Osteoblast (primary cell): ENCODE measurements around the gene DNAH8. TPM values are rescaled to one million over a fixed set of nuclear protein-coding genes. Genes with fewer than 3 reads are reported as not detected.

Experiments used
- DNase-seq: peaks from one replicate; pipeline ENCODE4 v3.0.0; 2011; ENCODE audit warnings: low spot score, mixed read lengths; ENCODE audit not compliant: insufficient read length; ENCODE audit errors: missing footprints
- H2AFZ ChIP-seq: 2 replicates; pipeline ENCODE4 v1.6.0; 2011; ENCODE audit warnings: mild to moderate bottlenecking, low read length
- H3K27ac ChIP-seq: 2 replicates; pipeline ENCODE4 v1.5.1; 2011; ENCODE audit warnings: mild to moderate bottlenecking, low read depth, low read length, moderate library complexity
- H3K27me3 ChIP-seq: 2 replicates; pipeline ENCODE4 v1.6.0; 2012; ENCODE audit warnings: mild to moderate bottlenecking, control low read depth, inconsistent platforms, low read length, moderate library complexity; ENCODE audit not compliant: insufficient read depth
- H3K36me3 ChIP-seq: 2 replicates; pipeline ENCODE4 v1.5.1; 2011; ENCODE audit warnings: mild to moderate bottlenecking, low read length, control low read depth, moderate library complexity; ENCODE audit not compliant: insufficient read depth
- H3K4me1 ChIP-seq: 2 replicates; pipeline ENCODE4 v1.5.1; 2011; ENCODE audit warnings: mild to moderate bottlenecking, low read length, control low read depth, moderate library complexity; ENCODE audit not compliant: insufficient read depth
- H3K4me2 ChIP-seq: 2 replicates; pipeline ENCODE4 v1.6.0; 2011; ENCODE audit warnings: mild to moderate bottlenecking, low read length; ENCODE audit not compliant: insufficient read depth
- H3K4me3 ChIP-seq: fragments of 200-600 bp; sonication (generic); 3 replicates; pipeline ENCODE4 v1.5.1; 2012; ENCODE audit warnings: mild to moderate bottlenecking, low read length, inconsistent platforms; ENCODE audit not compliant: insufficient read depth
- H3K79me2 ChIP-seq: 2 replicates; pipeline ENCODE4 v1.6.0; 2012; ENCODE audit warnings: mild to moderate bottlenecking, low read length, control low read depth, inconsistent platforms; ENCODE audit not compliant: insufficient read depth
- H3K9me3 ChIP-seq: 2 replicates; pipeline ENCODE4 v1.5.1; 2011; ENCODE audit warnings: low read depth, low read length, control low read depth
- H4K20me1 ChIP-seq: 2 replicates; pipeline ENCODE4 v1.6.0; 2012; ENCODE audit warnings: mild to moderate bottlenecking, low read length, control low read depth; ENCODE audit not compliant: insufficient read depth
- total RNA-seq: library from RNA; depleted of rRNA; stranded (reverse); fragments of >200 nt; gene quantifications from 2 replicates; pipeline ENCODE4 v1.2.3, GENCODE V29; 2012
- TF ChIP-seq, protein P1 (sequence below): IDR thresholded peaks from 2 replicates; pipeline ENCODE4 v1.5.1; 2011; ENCODE audit warnings: mild to moderate bottlenecking, low read depth, low read length, moderate library complexity; ENCODE audit errors: extremely low read depth

DNAH8 gene
- total RNA-seq, 1 donor = 0.36 TPM

DNA sequence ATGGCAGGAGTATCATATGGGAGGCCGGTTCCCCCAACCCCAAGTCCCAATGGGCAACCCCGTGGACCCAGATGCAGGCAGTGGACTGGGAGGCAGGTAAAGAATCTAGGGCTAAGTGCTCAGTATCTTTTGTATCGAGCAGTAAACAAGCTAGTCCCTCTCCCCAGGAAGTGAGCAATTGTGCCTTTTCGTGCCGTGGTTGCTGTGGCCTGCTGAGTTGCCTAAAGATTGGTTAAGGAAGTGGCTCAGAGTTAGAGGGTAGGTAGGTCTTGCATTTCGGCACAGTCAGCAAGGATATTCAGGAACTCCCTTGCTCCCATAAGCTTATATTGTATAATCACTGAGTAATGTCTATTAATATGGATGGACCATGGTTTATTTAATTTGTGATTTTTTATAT is 1.3 kb upstream of the DNAH8 start:
- DNase-seq = no peak
- H2AFZ ChIP-seq = no peak overlapping the region
- no peak overlapping the region for H3K4me2 ChIP-seq
- peaks cover 37% of the 10 kb centered on the region for H3K27me3 ChIP-seq
- H3K27ac ChIP-seq = no peak overlapping the region
- H3K36me3 ChIP-seq = no peaks in the 10 kb centered on the region
- no peaks in the 10 kb centered on the region for H4K20me1 ChIP-seq
- peaks cover 3% of the 10 kb centered on the region for H3K4me1 ChIP-seq
- TF ChIP-seq, protein P1, sequence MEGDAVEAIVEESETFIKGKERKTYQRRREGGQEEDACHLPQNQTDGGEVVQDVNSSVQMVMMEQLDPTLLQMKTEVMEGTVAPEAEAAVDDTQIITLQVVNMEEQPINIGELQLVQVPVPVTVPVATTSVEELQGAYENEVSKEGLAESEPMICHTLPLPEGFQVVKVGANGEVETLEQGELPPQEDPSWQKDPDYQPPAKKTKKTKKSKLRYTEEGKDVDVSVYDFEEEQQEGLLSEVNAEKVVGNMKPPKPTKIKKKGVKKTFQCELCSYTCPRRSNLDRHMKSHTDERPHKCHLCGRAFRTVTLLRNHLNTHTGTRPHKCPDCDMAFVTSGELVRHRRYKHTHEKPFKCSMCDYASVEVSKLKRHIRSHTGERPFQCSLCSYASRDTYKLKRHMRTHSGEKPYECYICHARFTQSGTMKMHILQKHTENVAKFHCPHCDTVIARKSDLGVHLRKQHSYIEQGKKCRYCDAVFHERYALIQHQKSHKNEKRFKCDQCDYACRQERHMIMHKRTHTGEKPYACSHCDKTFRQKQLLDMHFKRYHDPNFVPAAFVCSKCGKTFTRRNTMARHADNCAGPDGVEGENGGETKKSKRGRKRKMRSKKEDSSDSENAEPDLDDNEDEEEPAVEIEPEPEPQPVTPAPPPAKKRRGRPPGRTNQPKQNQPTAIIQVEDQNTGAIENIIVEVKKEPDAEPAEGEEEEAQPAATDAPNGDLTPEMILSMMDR = no peak
- no peaks in the 10 kb centered on the region for H3K79me2 ChIP-seq
- no peak overlapping the region for H3K4me3 ChIP-seq
- no peaks in the 10 kb centered on the region for H3K9me3 ChIP-seq

DNA sequence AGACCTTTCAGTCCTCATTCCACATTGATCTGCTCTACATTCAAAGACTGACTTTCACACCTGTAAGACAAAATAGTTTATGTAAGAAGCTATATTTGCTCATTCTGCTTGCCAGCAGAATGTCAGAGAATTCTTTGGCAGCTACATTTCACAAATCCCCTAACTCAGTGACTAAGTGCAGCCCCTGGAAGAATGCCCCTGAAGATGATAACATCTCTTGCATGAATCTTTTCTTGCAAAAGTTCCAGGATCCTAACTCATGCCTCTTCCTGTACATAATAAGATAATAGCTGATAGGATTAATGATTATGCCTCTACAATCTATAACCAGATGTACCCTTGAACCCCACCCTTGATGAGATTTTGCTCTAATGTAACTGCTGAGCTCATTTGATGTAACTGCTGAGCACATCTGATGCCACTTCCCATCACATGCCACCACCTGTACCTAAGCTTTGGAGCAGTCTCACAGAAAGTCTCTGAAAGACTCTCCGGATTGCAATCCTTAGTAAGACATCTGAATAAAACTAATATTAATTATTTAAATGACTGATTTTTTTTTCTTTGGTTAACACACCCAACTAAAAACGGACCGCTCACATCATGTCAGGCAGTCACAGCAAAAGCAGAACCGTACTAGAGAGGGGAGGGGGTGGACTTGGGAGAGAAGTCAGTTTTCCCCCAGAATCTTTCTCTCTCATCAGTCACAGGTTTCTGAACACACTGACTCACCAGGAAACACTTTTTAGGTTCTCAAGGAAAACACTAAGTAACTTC is 684 bp upstream of the DNAH8 start:
- H3K4me1 ChIP-seq = peaks cover 3% of the 10 kb centered on the region
- no peaks in the 10 kb centered on the region for H4K20me1 ChIP-seq
- H3K27ac ChIP-seq = no peak overlapping the region
- no peak for DNase-seq
- H3K9me3 ChIP-seq = no peaks in the 10 kb centered on the region
- no peak overlapping the region for H2AFZ ChIP-seq
- TF ChIP-seq, protein P1 = no peak
- peak overlapping the region; percentile 52 for H3K4me3 ChIP-seq
- H3K4me2 ChIP-seq = peak overlapping the region; percentile 75
- no peaks in the 10 kb centered on the region for H3K36me3 ChIP-seq
- no peaks in the 10 kb centered on the region for H3K79me2 ChIP-seq
- H3K27me3 ChIP-seq = peaks cover 42% of the 10 kb centered on the region

DNA sequence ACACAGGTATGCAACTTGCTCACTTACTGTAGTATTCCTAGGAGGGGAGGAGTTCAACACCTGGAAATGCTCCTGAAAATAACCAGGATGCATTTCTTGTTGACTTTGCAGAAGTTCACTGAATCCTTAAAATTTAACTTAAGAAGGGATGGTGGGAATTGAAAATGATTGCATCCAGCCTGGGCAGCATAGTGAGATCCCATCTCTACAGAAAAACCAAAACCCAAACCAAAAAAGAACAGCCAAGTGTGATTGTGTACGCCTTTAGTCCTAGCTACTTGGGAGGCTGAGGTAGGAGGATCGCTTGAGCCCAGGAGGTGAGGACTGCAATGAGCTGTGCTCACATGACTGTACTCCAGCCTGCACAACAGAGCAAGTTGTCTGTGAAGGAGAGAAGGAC is 1.7 kb downstream of the DNAH8 start:
- no peaks in the 10 kb centered on the region for H3K36me3 ChIP-seq
- no peak for DNase-seq
- H2AFZ ChIP-seq = no peak overlapping the region
- no peak overlapping the region for H3K27ac ChIP-seq
- no peaks in the 10 kb centered on the region for H3K79me2 ChIP-seq
- H3K4me3 ChIP-seq = no peak overlapping the region
- H3K4me2 ChIP-seq = no peak overlapping the region
- no peaks in the 10 kb centered on the region for H3K9me3 ChIP-seq
- H3K27me3 ChIP-seq = peaks cover 39% of the 10 kb centered on the region
- no peaks in the 10 kb centered on the region for H4K20me1 ChIP-seq
- TF ChIP-seq, protein P1 = no peak
- peaks cover 3% of the 10 kb centered on the region for H3K4me1 ChIP-seq

DNA sequence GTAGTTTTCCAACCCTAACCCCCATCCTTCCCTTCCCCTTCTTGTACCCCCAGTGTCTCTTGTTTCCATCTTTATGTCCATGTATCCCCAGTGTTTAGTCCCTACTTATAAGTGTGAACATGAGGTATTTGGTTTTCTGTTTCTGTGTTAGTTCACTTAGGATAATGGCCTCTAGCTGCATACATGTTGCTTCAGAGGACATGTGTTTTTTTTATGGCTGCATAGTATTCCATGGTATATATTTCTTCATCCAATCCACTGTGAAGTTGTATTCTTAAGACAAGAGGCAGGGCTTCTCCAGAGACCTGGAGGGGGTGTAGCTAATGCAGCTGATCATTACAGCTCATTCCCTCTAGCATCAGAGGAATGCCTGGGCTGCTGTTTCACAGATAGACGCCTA is 4.2 kb downstream of the DNAH8 start:
- no peak for DNase-seq
- TF ChIP-seq, protein P1 = no peak
- Histone ChIP-seq H4K20me1 (no peaks in the 10 kb centered on the region), H3K27me3 (peaks cover 23% of the 10 kb centered on the region), H3K9me3 (no peaks in the 10 kb centered on the region), H3K27ac (no peak overlapping the region), H3K79me2 (no peaks in the 10 kb centered on the region), H3K4me3 (no peak overlapping the region), H3K4me2 (no peak overlapping the region), H2AFZ (no peak overlapping the region), H3K36me3 (no peaks in the 10 kb centered on the region), H3K4me1 (peaks cover 3% of the 10 kb centered on the region)
